Cerebellar nuclear complex (tissue), 1 donor: ENCODE data around the gene PPP2R5C.
"Not testable (repeated sequence)": the region's sequence is repeated elsewhere in the genome, so short reads cannot be mapped to it uniquely, and the experiment has no call there.

Source experiments
- DNase-seq, 2 experiments: peaks; one replicate each; lab custom pipeline; 2025; lab: John Stamatoyannopoulos, UW

PPP2R5C gene

GRCh38 chr14:101966742-101967141 lies 205.2 kb downstream of the PPP2R5C start:
- DNase-seq, result no peak

GRCh38 chr14:101968186-101968585 lies 206.7 kb downstream of the PPP2R5C start:
- no peak for DNase-seq

GRCh38 chr14:101969481-101969880 lies 208.0 kb downstream of the PPP2R5C start:
- peak; percentile 39 to 44 for DNase-seq

- no peak for DNase-seq
Observed at GRCh38 chr14:101970830-101971400, 209.4 kb downstream of the PPP2R5C start.

GRCh38 chr14:101971458-101971857 lies 209.9 kb downstream of the PPP2R5C start:
- not testable (repeated sequence) for DNase-seq

GRCh38 chr14:101972126-101972866 lies 210.8 kb downstream of the PPP2R5C start:
- peak in 1 of 2 experiments; percentile 65 for DNase-seq

- no peak for DNase-seq
Observed at GRCh38 chr14:101973356-101973755, 211.8 kb downstream of the PPP2R5C start.

GRCh38 chr14:101975231-101975630 lies 213.7 kb downstream of the PPP2R5C start:
- no peak for DNase-seq
